T-helper 1 cell treated with Interleukin-12 subunit alpha and Interleukin-12 subunit beta and Interleukin-4 antibody, amounts not matched to agents 30 ng/mL and 1 ng/mL, for 36 hours (primary cell): Measurements from ENCODE around the gene SCN3A. TPM values are rescaled to one million over a fixed set of nuclear protein-coding genes. Genes with fewer than 3 reads are reported as not detected.

Experiments
- intact Hi-C: fragments of 100-400 bp; cut with micrococcal nuclease; formaldehyde crosslinking; loops from one replicate; pipeline ENCODE4 v1.15.1; 2024
- total RNA-seq: library from RNA; stranded (reverse); gene quantifications from 2 replicates; pipeline ENCODE4 v1.2.3, GENCODE V29; 2022

The SCN3A gene
- 0.02 TPM in 1 of 2 replicates, not detected in the other for total RNA-seq

DNA sequence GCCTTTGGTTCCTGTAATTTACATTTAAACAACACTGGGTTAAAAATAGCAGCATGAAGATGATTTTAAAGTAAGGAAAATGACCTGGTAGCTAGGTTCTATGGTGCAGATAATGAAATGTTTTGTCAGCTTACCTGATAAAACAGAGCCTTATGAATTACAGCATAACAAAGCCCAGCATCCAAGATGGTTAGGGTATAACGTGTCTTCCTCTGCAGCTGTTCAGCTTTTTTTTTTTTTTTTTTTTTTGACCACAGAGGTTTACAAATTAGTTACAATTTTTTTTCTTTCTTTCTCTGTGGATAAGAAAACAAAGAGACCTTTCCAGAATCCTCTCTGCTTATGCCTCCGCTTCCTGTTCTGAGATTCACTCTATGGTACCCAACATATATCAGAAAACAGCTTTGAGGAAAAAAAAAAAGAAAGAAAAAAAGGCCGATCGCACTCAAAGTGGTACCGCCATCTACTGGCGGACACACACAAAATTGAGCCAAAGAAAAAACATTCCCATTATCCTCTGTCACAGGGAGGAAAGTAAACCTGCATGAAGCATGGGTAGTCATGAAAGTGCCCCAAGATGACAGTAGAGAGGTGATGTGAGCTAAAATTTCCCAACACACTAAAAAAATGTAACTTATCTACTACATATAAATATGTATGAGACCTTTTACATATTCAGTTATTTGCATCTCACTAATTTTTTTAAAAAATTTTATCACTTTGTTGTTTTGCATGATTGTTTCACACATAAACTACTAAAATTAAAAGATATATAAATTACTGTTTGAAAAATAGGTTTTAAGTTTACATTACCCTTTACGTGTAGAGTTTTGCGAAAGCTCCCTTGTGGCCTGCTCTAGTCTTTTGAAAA, at the start of gene SCN3A:
Gene SCN3A, minus strand, starts transcription at position 362 of the 871 bp plus-strand sequence. CDS start 27,656 bp downstream, outside the sequence.
- intact Hi-C loops = loop anchor here (1.0 kb wide), 3 partner anchors 187 to 467 kb away; no protein-coding TSS in a partner anchor

DNA sequence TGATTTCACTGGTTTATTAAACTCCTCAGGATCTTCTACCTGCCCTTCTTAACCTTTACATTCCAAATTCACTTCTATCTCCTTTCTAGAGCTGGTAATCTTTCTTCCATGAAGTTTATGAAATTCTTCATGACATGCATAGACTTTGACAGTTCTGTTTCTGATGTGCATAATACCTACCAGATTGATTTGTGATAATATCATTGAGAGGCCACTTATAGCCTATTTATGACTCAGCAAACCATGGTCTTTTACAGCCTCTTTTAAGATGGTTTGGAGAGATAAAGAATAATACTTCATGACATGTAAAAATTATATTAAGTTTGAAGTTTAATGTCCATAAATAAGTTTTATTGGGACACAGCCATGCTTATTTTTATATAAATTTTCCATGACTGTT, 49.3 kb upstream of the SCN3A start:
- intact Hi-C loops = no loop called here

DNA sequence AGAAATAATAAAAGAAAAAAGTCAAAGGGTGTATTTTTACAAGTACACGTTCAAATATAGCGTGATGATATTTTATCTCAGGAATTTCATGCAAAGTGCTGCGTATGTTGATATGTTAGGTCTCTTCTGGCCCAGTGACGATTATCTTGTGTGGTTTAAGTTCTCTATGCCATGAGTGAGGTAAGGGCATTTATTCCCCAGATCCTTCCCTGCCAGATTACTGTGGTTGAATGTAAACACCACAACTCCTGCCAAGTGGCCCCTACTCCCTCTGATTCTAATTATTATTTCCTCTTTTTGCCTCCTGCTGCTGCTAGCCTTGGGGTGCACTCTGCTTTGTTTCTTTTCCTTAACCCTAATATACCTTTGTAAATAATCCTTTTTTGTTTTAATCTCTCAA, 47.5 kb upstream of the SCN3A start:
- intact Hi-C loops = no loop called here

DNA sequence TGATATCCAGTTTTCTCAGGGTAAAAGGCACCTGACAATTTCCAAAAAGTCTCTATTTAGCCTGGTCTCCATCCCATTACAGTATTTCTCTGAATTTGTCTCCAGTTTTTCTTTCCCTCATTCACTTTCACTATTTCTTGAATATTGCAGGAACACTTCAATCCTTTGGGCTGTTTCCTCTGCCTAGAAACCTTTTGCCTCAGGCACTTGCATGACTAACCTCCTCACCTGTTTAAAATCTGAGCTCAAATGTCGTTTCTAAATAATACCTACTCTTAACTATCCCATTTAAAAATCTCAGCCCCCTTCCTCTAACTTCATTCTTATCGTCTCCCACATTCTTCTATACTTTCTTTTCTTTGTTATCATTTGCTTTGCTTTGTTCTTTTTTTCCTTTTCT, 44.4 kb upstream of the SCN3A start:
- intact Hi-C loops = no loop called here

DNA sequence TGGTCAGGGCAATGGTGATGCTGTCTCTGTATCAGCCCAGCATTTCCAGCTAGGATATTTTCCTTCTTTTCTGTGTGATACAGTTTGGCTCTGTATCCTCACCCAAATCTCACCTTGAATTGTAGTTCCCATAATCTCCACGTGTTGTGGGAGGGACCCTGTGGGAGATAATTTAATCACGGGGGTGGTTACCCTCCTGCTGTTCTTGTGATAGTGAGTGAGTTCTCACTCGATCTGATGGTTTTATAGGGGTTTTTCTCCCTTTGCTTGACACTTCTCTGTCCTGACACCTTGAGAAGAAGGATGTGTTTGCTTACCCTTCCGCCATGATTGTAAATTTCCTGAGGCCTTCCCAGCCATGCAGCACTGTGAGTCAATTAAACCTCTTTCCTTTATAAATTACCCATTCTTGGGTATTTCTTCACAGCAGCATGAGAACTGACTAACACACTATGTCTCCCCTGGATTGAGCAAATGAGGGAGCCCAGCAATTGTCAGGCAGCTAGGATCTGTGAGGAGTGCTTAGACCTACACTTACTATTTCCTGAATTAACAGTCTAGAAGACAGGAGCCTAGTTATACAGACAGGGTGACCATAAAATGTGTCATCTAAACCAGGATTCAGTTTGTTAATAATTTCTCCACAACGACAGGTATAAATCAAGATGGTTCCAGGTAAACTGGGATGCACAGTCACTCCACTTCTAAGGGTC, 41.4 kb upstream of the SCN3A start:
- intact Hi-C loops = no loop called here

DNA sequence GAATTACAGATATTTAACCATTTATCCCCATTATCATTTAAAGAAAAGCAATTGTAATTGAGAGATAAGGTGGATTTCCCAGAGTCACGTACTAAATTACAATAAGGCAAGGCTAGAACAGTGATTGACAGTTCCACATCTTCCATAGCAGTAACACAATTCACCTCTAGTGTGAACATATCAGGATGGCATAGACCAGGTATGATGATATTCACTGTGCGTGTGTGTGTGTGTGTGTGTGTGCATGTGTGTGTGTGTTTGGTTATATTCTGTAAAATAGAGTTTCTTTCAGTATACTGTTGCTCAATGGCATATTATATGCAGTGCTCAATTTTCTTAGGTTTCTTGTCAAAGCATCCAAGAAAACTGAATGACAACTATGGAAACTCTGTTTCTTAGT, 37.1 kb upstream of the SCN3A start:
- intact Hi-C loops = no loop called here

DNA sequence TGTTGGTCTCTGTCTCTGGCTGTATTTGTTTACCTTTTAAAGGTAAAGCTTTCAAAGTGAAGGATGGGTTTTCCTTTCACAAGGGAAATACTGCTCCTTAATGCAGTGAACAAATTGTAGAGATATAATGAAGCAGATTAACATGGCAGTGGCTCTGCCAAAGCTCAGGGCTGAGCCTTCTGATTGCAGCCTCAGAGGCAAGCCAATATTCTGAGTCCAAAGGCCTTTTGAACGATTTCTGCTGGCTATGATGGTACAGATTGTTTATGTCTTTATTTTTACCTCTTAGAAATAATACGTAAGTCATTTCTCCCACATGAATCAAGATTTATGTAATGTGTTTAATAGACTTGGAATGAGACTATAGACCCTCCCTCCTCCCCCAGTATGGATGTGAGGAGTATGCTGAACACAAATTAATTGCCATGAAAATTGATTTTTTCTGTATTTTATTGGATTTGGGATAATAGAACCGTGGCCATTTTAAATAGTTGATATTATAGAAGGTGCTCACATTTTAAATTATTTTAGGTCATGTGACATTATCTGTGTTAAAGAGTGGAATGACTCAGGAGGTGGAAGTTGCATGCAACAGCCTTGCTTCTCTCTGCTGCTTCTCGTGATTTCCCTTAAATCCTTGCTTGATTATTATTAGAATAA, 36.1 kb upstream of the SCN3A start:
- intact Hi-C loops = loop anchor here (1.0 to 5.0 kb wide), 4 partner anchors 53 to 634 kb away; no protein-coding TSS in a partner anchor

DNA sequence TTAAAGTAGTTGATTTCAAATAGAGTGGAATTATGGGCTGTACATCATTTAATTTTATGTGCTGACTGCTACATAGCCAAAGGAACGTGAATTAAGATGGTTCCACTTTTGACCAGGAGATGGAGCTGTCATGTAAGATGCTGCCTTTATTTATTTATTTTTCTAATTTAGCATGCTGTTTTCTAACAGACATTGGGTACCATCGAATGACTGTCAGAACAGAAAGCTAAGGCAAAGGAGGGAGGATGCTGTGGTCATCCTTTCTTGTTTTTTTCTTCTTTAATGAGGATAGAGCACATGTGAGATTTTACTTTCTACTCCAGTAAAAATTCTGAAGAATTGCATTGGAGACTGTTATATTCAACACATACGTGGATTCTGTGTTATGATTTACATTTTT, 35.4 kb upstream of the SCN3A start, which contains the start of gene SCN2A:
Gene SCN2A, plus strand, starts transcription at position 185 of the 400 bp plus-strand sequence. CDS start 56,410 bp downstream, outside the sequence.
- intact Hi-C loops = loop anchor here (1.0 to 5.0 kb wide), 4 partner anchors 54 to 635 kb away; no protein-coding TSS in a partner anchor

DNA sequence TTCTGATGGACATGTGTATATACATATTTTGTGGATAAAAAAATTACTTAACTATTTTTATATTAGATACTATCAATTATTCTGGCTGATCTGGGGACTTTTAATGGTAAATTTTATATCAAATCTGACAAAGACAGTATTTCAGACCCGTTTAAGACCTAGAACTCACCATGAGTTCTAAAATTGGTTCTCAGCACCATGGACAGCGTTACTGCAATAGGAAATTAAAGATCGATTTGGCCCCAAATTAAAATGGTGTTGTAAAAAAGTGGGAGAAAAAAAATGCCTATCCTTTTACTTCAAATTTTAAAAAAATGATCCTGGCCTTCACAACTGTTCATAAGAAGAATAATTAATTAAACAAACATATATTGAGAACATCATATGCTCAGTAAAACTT, 34.4 kb upstream of the SCN3A start:
- intact Hi-C loops = loop anchor here (2.0 to 5.0 kb wide), 2 partner anchors 164 to 541 kb away; no protein-coding TSS in a partner anchor

DNA sequence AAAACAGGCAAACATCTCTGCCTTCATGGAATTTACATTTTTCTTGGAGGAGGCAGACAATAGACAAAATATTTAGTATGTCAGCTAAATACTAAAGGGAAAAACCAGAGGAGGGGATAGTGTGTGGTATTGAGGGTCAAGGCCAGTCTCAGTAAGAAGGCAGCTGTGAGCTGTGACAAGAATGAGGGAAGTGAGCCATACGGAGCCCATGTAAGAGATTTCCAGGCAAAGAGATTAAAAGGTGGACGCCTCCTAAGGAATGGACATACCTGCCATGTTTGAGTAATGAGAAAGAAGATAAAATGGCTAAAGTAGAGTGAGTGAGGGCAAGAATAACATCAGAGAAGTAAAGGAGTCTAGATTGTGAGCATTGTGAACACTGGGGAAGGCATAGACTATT, 33.2 kb upstream of the SCN3A start:
- intact Hi-C loops = loop anchor here (5.0 kb wide), 1 partner anchor 165 kb away; no protein-coding TSS in a partner anchor

DNA sequence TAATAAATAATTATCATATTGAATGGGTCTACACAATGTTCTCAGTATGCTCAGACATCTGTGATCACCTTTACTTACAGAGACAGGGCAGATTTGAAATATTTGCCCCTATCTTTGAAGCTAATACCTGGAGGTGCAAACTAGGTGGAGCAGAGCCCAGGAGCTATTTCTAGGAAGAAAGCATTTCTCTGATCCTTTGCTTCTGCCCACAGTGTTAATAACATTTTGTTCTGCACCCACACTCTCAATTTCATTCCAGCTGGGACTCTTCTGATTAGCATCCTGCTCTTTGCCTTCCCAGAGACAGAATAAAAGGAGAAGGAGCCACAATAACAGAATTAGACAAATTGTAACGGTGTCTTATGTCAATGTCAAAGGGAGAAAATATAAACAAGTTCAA, 23.7 kb upstream of the SCN3A start:
- intact Hi-C loops = no loop called here

DNA sequence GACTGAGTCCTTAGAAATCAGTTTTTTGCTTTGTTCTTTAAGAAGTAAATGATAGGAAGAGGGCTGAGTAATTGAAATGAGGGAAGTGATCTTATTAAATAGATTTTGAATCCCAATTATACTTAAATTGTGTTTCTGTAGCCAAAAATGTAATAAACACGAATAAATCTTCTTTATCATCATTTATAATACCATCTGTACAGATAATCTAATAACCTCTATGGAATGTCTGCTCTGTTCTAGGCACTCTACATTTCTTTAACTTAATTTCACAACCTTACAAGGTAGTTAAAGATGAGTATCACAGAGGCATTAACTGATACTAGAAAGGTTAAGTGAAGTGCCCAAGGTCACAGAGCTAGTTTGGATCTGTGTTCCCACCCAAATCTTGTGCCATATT, 21.1 kb upstream of the SCN3A start:
- intact Hi-C loops = no loop called here

DNA sequence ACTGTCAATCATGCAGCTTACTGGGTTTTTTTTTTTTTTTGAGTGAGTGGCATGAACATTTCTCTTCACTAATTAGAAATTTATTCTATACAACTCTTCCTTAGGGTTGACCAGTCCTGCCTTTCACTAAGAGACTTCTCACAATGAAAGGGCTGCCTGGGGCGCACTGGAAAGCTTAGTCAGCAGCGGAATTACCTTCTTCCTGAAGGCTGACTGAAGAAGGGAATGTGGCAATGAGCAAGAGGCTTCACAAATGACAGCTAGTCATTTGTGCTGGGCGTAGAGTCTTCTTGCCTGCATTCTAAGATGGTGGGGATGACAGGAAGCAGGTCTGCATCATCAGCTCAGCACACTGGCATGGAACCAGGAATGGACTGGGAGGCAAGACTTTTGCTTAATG, 15.6 kb upstream of the SCN3A start:
- intact Hi-C loops = no loop called here

DNA sequence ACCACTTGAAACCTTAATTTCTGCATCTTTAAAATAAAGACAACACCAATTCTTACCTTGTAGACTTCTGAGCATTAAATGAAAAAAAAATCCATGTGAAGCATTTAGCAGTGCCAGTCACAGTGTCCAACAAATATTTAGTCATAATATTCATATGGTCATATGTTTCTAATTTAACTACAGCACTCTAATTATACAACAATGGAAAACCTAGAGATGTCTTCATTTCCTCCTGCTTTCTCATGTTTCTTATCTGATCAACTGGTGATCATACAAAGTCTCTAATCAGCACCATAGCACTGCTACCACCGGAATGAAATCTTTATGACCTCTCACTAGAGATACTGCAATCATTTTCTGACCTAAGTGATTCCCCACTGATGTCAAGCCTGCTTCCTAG, 10.2 kb upstream of the SCN3A start:
- intact Hi-C loops = no loop called here

DNA sequence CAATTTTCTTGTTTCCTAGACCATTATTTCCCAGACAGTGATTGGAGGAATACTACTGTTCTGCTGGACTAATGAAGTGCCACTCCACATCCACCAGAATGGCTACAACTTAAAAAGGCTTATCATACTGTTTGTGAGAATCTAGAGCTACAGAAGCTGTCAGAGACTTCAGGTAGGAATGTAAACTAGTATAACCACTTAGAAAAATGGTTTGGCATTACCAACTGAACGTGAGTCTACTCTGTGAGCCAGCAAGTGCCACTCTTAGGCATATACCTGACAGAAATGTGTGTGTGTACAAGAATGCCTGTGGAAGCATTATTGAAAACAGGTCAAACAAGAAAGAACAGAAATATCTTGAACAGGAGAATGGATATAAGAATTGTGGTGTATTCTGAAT, 4.2 kb upstream of the SCN3A start:
- intact Hi-C loops = no loop called here

DNA sequence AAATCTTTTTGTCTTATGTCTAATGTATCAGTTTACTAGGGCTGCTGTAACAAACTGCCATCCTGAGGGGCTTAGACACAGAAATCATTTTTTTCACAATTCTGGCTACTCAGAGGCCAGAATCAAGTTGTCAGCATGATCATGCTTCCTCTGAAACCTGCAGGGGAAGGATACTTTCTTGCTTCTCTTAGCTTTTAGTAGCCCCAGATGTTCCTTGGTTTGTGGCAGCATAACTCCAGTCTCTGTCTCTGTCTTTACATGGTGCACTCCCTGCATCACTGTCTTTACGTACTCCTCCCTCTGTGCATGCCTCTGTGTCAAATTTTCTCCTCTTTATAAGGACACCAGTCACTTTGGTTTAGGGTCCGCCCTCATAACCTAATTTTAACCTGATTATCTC, 2.0 kb upstream of the SCN3A start:
- intact Hi-C loops = no loop called here

DNA sequence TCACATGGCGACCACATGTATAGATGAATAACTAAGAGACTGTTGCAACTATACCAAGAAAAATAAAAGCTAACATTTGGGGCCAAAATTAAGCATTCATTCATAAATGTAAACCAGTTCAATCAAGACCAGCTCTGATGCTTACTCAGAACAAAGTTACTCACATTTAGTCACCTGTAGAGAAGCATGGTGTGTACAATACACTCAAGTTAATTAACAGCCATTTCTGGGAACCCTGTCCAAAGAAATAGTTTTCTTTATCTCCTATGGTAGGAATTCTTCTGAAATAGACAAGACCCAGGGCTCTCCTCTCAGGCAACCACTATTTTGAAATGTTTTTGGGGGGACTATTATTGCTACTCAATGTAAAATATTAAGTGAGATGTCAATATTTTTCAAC, 1.6 kb downstream of the SCN3A start:
- intact Hi-C loops = no loop called here

DNA sequence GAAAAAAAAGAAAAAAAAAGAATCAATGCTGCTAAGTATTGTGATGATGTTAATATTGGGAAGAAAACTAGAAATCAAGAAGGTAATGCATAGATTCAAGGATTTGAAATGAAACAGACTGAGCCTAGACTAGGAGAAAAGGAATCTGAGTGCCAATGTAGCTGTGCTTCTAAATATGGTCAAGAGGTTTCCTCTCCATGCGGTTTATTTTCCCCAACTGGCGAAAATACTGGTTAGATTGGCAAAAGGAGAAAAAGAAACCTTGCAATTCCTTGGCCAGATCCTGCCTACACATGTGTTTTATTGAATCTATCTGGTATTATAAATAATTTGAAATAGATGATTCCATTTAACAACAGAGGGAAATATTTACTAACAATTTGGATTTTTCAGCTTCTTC, 5.7 kb downstream of the SCN3A start:
- intact Hi-C loops = no loop called here

DNA sequence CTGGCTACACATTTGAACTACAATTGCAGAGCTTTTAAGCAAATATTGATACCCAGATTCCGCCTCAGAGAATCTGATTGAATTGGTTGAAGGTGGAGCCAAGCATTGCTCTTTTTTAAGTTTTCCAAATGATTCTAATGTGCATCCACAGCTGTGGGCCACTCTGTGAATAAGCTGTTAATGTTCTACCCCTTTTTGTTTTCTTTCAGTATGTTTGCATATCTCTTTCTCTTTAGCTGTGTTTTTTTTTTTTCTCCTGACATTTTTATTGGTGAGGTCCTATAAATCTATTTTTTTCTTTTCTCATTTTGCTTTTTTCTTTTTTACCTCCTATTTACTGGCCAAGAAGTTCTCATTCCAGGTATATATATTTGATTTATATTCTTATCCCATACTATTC, 6.5 kb downstream of the SCN3A start:
- intact Hi-C loops = no loop called here

DNA sequence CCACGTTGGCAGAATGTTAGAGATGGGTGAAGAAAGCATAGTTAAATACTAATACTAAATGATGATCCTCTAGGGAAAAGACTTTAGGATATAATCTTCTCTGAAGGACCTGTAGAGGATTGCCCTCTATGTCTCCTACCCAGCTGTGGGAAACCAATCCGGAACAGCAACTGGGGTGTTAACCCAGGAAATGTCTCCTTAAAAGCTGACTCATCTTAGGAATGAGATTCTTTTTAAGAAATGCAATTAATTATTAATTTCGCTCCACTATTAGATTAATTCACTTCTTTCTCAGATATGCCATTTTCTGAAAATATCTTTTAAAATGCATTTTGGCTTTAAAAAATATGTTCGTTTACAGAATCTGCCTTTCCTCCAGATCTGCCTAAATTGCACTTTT, 7.4 kb downstream of the SCN3A start:
- intact Hi-C loops = no loop called here

DNA sequence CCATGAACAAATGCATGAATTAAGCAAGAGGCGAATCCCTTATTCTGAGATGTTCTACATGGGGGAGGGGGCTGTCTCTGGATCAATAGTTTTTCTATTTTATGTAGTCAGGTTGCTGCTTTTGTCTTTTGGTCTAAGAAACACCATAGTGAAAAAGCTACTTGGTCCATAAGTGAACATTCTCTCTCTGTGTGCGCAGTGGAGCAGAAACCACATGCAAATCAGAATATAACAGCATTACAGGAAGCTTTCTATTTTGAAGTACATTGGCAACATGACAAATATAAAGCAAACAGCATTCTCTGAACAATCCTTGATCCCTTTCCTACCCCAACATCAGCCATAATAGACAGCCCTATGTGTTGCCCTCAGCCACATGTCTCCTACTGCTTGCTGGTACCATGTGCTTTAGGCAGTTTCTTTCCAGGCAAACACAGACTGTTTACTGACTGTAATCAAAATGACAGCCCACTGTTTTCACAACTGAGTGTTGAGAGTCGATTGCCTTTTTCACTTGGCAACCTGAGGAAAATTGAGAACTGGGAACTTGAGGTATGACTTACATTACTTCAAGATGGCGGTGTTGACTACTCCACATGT, 10.6 kb downstream of the SCN3A start:
- intact Hi-C loops = no loop called here
